Measurements from ENCODE around the gene MYO7A. TPM values are rescaled to one million over a fixed set of nuclear protein-coding genes. Genes with fewer than 3 reads are reported as not detected.

Gene MYO7A
- total RNA-seq, 2 experiments from 2014 or later, result 0.23 to 0.28 TPM

DNA sequence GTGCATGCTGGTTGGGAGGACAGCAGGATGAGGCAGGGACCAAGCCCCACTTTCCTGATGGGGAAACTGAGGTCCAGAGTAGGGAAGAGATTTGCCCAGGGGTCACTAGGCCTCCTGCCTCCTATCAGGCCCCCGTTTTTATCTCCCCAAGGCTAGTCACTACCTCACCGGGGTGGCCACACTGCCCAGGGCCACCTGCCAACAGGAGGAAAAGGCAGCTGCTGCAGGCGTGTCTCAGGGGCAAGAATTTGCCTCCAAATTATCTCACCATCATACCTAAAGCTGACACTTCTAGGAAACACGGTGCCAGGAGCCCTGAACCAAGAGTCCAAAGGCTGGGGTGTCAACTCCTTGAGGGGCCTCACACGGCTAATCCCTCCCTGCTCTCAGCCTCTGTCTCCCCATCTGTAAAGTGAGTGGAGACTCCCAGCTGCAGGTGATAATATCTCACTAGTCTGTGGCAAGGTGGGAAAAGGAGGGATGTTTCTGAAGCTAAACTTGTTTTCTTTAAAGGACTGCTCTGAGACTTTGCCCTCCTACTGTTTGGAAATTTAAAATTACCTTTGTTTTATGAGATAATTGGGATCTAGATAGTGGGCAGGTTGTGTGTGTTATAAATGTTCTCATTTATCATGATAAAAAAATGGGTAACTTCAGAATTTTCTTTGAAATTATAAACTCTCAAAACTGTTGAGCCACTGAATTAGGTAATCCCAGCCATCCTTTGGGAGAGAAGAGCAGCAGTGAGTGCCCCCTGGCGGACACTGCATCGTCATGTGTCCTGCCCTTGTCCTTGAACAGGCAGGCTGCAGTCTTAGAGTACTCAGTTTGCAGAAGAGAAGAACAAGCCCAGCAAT lies 60.0 kb downstream of the MYO7A start:
- DNase-seq, result peak; percentile 83
- Mint-ChIP-seq H3K27ac (no peak overlapping the region), H3K36me3 (no peaks in the 10 kb centered on the region), H3K9me3 (ENCODE audit: low read depth) (no peaks in the 10 kb centered on the region), H3K27me3 (peaks cover 4% of the 10 kb centered on the region), H3K4me3 (no peak overlapping the region), H3K4me1 (peaks cover 9% of the 10 kb centered on the region)
- ATAC-seq, result peak; percentile 84
- CTCF ChIA-PET, result interaction anchor here (0.7 to 8.1 kb wide), 24 partner anchors 12 to 431 kb away, joined by 3 to 162 read pairs (median 4); partner anchors contain the start of gene MYO7A

DNA sequence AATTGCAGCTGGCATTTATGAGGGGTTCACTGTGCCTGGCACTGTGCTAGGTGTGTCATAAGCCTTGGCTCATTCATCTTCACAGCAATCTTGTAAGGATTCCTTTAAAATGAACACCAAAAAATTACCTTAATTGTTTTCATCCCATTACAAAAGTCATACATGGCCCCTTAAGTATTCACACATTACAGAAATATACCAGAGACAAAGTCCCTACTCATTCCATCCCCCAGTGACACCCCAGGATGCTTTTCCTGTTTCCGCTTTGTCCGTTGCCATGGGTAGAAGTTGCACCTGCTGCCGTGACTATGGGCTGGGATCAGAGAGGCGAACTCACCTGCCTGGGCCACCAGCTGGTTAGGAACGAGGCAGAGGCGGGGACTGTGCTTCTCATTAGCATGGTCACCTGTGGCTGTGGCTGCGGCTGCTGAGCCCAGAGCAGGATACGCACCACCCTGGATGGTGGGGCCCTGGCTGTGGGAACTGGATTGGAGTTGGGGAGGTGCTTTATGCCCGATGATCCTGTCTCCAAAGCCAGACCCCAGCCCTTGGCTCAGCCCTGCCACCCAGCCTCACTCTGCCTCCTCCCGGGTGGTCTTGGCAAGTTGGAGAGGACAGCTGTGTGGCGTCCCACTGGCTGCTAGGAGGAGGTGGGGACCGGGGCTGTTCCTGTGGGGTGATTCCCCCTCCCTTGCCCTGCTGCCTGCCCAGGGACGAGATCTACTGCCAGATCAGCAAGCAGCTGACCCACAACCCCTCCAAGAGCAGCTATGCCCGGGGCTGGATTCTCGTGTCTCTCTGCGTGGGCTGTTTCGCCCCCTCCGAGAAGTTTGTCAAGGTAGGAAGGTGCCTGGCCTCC lies 60.8 kb downstream of the MYO7A start:
- H3K36me3 Mint-ChIP-seq, result no peaks in the 10 kb centered on the region
- H3K4me3 Mint-ChIP-seq, result no peak overlapping the region
- peaks cover 4% of the 10 kb centered on the region for H3K27me3 Mint-ChIP-seq
- no peak for ATAC-seq
- H3K27ac Mint-ChIP-seq, result no peak overlapping the region
- H3K4me1 Mint-ChIP-seq, result peaks cover 9% of the 10 kb centered on the region
- H3K9me3 Mint-ChIP-seq (ENCODE audit: low read depth), result no peaks in the 10 kb centered on the region
- DNase-seq, result no peak
- CTCF ChIA-PET, result interaction anchor here (0.7 to 8.1 kb wide), 16 partner anchors 10 to 366 kb away, joined by 3 to 162 read pairs (median 3); partner anchors contain the start of gene MYO7A

GRCh38 chr11:77189588-77190210 lies 61.7 kb downstream of the MYO7A start:
- CTCF ChIA-PET, result interaction anchor here (1.3 to 8.1 kb wide), 5 partner anchors 11 to 359 kb away, joined by 3 to 162 read pairs (median 12); partner anchors contain the start of gene MYO7A
- Mint-ChIP-seq H3K27ac (no peak overlapping the region), H3K4me3 (no peak overlapping the region), H3K36me3 (no peaks in the 10 kb centered on the region), H3K4me1 (peaks cover 9% of the 10 kb centered on the region), H3K27me3 (peaks cover 4% of the 10 kb centered on the region), H3K9me3 (ENCODE audit: low read depth) (no peaks in the 10 kb centered on the region)
- ATAC-seq (no peak), DNase-seq (no peak)

DNA sequence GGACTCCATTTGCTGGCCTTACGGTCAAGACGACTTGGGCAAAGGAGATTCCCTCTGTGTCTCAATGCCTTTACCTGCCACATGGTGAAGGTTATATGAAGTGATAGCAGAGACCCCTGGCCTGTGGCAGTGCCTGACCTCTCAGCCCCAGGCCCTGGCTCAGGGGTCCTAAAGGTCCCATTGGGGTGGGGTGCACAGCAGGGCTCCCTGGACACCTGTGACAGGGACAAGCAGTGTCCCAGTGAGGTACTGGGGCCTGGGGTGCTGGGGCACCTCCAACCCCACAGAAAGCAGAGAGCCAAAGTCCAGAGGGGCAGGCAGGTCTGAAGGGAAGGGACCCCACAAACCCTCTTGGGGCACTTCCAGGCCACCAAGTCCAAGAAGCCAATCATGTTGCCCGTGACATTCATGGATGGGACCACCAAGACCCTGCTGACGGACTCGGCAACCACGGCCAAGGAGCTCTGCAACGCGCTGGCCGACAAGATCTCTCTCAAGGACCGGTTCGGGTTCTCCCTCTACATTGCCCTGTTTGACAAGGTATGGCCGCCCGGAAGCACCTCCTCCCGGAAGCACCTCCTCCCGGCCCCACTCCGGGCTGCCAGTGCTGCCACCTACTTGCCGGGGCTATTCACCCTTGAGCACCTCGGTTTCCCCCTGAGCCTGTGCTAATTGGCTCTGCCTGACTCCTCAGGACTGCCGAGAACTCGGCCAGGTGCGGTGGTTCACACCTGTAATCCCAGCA lies 62.5 kb downstream of the MYO7A start:
- no peak for ATAC-seq
- peaks cover 2% of the 10 kb centered on the region for H3K27me3 Mint-ChIP-seq
- no peak overlapping the region for H3K27ac Mint-ChIP-seq
- no peak overlapping the region for H3K4me3 Mint-ChIP-seq
- DNase-seq, result no peak
- CTCF ChIA-PET, result interaction anchor here (1.3 to 8.1 kb wide), 3 partner anchors 12 to 272 kb away, joined by 3 to 162 read pairs (median 3); partner anchors contain the start of gene MYO7A
- H3K9me3 Mint-ChIP-seq (ENCODE audit: low read depth), result no peaks in the 10 kb centered on the region
- H3K36me3 Mint-ChIP-seq, result no peaks in the 10 kb centered on the region
- H3K4me1 Mint-ChIP-seq, result peaks cover 9% of the 10 kb centered on the region

GRCh38 chr11:77191429-77191822 lies 63.4 kb downstream of the MYO7A start:
- Mint-ChIP-seq H3K27ac (no peak overlapping the region), H3K4me3 (no peak overlapping the region), H3K27me3 (peaks cover 2% of the 10 kb centered on the region), H3K36me3 (no peaks in the 10 kb centered on the region), H3K4me1 (peaks cover 8% of the 10 kb centered on the region), H3K9me3 (ENCODE audit: low read depth) (no peaks in the 10 kb centered on the region)
- DNase-seq (no peak), ATAC-seq (no peak)
- CTCF ChIA-PET, result interaction anchor here (1.8 kb wide), 1 partner anchor 65 kb away, joined by 5 read pairs; no protein-coding TSS in a partner anchor

DNA sequence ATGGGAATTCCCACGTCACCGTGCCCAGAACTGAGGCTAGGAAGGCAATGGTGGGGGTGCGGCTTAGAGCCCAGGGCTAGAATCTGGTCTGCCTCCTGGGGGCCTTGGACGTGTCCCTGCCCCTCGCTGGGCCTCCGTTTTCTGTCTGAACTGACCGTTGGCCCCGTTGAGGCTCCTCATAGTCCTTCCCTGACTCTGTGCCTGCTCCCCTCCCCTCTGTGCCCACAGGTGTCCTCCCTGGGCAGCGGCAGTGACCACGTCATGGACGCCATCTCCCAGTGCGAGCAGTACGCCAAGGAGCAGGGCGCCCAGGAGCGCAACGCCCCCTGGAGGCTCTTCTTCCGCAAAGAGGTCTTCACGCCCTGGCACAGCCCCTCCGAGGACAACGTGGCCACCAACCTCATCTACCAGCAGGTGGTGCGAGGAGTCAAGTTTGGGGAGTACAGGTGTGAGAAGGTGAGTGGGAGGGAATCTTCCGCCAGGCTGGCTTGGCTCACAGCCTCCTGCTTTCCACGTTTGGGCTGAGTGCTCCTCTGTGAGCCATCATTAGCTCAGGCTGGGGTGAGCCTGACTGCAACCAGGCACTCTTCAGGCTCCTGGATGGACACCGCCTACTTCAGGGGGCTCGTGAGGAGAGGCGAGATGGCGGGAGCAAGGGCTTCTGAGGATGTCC lies 63.9 kb downstream of the MYO7A start:
- peaks cover 3% of the 10 kb centered on the region for H3K4me1 Mint-ChIP-seq
- no peaks in the 10 kb centered on the region for H3K36me3 Mint-ChIP-seq
- ATAC-seq (peak; percentile 47), DNase-seq (peak; percentile 66)
- H3K9me3 Mint-ChIP-seq (ENCODE audit: low read depth), result no peaks in the 10 kb centered on the region
- no peak overlapping the region for H3K27ac Mint-ChIP-seq
- no peak overlapping the region for H3K4me3 Mint-ChIP-seq
- H3K27me3 Mint-ChIP-seq, result peaks cover 2% of the 10 kb centered on the region
- CTCF ChIA-PET, result interaction anchor here (1.8 kb wide), 1 partner anchor 65 kb away, joined by 5 read pairs; no protein-coding TSS in a partner anchor

- no peak overlapping the region for H3K4me3 Mint-ChIP-seq
- no peaks in the 10 kb centered on the region for H3K4me1 Mint-ChIP-seq
- DNase-seq, result no peak
- H3K9me3 Mint-ChIP-seq (ENCODE audit: low read depth), result no peaks in the 10 kb centered on the region
- CTCF ChIA-PET, result interaction anchor here (1.8 kb wide), 1 partner anchor 66 kb away, joined by 5 read pairs; no protein-coding TSS in a partner anchor
- H3K36me3 Mint-ChIP-seq, result no peaks in the 10 kb centered on the region
- H3K27me3 Mint-ChIP-seq, result no peaks in the 10 kb centered on the region
- no peak for ATAC-seq
- H3K27ac Mint-ChIP-seq, result no peak overlapping the region
Observed at GRCh38 chr11:77193167-77193566, 65.1 kb downstream of the MYO7A start.

- ATAC-seq (no peak), DNase-seq (no peak)
- H3K4me1 Mint-ChIP-seq, result no peaks in the 10 kb centered on the region
- no peaks in the 10 kb centered on the region for H3K9me3 Mint-ChIP-seq (ENCODE audit: low read depth)
- H3K27ac Mint-ChIP-seq, result no peak overlapping the region
- no peak overlapping the region for H3K4me3 Mint-ChIP-seq
- no peaks in the 10 kb centered on the region for H3K27me3 Mint-ChIP-seq
- CTCF ChIA-PET, result interaction anchor here (1.6 to 2.8 kb wide), 2 partner anchors 39 to 67 kb away, joined by 4 to 13 read pairs; partner anchors contain the start of gene MYO7A
- H3K36me3 Mint-ChIP-seq, result no peaks in the 10 kb centered on the region
Observed at GRCh38 chr11:77193911-77194830, 66.1 kb downstream of the MYO7A start.

GRCh38 chr11:77195071-77195755 lies 67.2 kb downstream of the MYO7A start:
- no peak overlapping the region for H3K27ac Mint-ChIP-seq
- H3K9me3 Mint-ChIP-seq (ENCODE audit: low read depth), result no peaks in the 10 kb centered on the region
- CTCF ChIA-PET, result interaction anchor here (0.8 to 2.8 kb wide), 5 partner anchors 9 to 353 kb away, joined by 3 to 13 read pairs (median 4); partner anchors contain the start of gene MYO7A
- H3K4me1 Mint-ChIP-seq, result no peaks in the 10 kb centered on the region
- no peak for ATAC-seq
- no peak overlapping the region for H3K4me3 Mint-ChIP-seq
- DNase-seq, result no peak
- no peaks in the 10 kb centered on the region for H3K27me3 Mint-ChIP-seq
- no peaks in the 10 kb centered on the region for H3K36me3 Mint-ChIP-seq

DNA sequence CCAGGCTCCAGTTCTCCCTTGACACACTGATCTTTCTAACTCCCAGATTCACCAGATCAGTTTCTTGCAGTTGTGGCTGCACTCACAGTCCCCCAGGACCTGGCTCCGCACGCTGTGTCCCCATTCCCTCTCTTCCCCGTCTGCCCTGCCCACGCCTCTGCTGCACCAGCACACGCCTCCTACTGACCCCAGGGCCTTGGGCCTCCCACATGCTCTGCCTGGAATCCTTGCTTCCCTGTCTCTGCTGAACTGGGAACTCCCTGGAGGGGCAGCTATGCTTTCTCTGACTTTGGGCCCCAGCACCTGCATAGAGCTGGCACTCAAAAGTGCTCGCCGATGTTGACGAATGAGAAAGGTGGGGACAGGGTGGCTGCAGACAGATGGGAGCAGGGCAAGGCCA lies 68.9 kb downstream of the MYO7A start:
- Mint-ChIP-seq H3K4me1 (no peaks in the 10 kb centered on the region), H3K27ac (no peak overlapping the region), H3K27me3 (no peaks in the 10 kb centered on the region), H3K36me3 (no peaks in the 10 kb centered on the region), H3K4me3 (no peak overlapping the region), H3K9me3 (ENCODE audit: low read depth) (no peaks in the 10 kb centered on the region)
- no peak for ATAC-seq
- CTCF ChIA-PET, result interaction anchor here (2.8 kb wide), 1 partner anchor 70 kb away, joined by 13 read pairs; the partner anchor contains the start of gene MYO7A
- no peak for DNase-seq
